HG02870 (cell line): ENCODE measurements around the gene VWA1.
A peak's percentile ranks its signal among the peaks of the same experiment; 100 is the strongest.
"Not testable (repeated sequence)": the region's sequence is repeated elsewhere in the genome, so short reads cannot be mapped to it uniquely, and the experiment has no call there.

Experiments used
- ATAC-seq: cut with Tn5 transposase; IDR thresholded peaks from one replicate; pipeline ENCODE4 v1.9.1; 2021; ENCODE audit warnings: mild to moderate bottlenecking, moderate library complexity; ENCODE audit not compliant: unreplicated experiment

VWA1 gene

DNA sequence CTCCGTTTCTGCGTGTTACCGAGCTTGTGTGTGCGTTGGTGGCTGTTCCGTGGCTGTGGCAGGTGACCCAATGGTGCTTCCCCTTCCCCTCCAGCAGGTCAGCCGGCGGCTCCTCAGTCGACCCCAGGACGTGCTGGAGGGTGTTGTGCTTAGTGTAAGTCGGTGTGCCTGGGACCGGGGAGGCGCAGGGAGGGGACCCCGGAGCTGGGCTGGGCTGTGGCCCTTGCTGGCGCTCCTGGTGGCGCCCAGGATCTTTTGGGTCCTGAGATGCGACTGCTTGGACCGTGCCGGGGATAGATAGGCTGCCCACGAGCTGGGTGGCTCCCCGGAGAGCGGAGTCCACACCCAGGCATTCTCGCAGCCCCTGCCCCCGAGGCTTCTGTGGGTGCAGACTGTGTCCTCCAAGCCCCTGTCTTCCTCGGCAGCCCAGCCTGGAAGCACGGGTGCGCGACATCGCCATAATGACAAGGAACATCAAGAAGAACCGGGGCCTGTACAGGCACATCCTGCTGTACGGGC, 19.9 kb downstream of the VWA1 start:
- no peak for ATAC-seq

DNA sequence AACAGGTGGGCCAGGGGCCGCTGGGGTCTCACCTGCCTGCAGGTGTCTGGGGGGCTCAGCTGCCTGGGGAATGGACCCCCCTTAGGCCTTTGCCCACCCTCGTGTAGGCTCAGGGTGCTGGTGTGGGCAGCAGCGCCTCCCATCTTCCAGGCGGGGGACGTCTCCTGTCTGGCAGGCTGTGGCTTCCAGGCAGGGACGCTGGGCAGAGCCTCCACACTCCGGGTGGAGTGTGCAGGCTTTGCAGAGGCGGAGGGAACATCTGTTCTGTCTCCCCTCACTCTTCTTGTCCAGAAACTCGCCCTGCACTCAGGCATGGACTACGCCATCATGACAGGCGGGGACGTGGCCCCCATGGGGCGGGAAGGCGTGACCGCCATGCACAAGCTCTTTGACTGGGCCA, 20.4 kb downstream of the VWA1 start:
- ATAC-seq, result not testable (repeated sequence)

DNA sequence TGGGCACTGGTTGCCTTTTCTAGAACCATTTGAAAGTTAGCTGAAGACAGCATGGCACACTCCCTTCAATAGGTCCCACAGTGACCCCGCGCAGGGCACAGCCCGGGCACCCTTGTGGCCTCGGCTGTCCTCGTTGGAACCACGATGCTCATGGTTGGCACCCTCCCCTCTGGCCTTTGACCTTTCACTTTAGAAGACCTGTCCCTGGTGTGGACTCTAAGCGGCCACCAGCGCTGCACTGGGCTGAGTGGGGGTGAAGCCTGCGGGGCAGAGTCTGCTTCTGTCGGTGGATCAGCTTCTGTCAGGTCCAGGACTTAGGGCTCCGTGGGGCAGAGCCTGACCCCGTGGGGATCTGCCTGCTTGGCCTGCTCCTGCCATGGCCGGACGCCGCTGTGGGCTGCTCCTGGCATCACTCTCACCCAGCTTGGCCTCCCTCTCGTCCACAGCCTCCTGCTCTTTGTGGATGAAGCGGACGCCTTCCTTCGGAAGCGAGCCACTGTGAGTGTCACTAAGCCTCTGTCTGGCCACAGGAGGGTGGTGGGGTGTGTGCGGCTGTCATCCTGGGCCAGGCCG, 21.3 kb downstream of the VWA1 start:
- not testable (repeated sequence) for ATAC-seq

DNA sequence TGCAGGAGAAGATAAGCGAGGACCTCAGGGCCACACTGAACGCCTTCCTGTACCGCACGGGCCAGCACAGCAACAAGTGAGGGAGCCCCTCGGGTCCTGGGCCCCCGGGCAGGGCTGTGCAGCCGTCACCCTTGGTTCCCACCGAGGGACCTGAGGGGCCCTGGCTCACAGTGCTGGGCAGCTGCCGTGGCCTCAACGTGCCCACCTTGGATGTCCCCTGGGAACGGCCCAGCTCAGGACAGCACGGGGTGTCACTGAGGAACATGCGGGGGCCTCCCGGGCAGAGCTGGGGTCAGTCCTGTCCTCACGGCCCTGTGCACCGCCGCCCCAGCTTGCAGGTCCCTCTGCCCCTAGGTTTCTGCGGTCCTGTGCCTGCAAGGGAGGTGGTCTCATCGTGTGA, 23.7 kb downstream of the VWA1 start:
- not testable (repeated sequence) for ATAC-seq

DNA sequence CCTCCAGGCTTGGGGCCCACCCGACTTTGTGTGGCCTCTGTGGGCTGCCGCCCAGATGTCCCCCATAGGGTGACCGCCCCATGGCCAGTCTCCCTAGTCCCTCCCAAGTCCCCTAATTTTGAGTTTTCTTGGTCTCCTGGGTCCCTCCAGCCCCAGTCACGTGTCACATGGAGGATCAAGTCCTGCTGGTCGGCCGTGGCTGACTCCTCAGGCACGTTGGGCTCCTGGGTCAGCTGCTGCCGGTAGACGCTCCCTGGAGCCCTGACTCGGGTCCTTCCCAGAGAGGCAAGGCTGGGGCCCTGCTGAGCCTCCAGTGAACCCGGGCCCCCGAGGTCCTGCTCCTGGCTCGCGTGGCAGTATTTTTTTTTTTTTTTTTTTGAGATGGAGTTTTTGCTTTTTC, 24.2 kb downstream of the VWA1 start:
- ATAC-seq, result not testable (repeated sequence)

DNA sequence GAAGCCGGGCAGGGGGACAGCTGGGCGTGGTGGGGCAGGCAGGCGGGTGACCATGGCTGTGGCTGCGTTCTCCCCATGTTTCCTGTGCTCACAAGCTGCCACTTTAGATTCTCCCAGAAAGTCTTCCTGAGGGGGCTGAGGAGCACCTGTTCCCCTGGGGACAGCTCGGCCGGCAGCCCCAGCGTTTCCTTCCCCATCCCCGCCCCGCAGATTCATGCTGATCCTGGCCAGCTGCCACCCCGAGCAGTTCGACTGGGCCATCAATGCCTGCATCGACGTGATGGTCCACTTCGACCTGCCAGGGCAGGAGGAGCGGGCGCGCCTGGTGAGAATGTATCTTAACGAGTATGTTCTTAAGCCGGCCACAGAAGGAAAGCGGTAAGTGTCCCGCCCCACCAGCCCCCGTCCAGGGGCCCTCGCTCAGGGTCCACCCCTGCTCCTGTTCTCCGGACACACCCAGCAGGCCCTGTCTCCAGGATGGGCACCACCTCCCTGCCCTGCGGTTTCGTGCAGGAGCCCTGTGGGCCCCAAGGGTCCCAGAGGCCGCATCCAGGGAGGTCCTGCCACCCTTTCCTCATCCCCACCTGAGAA, 25.1 kb downstream of the VWA1 start:
- ATAC-seq, result no peak

DNA sequence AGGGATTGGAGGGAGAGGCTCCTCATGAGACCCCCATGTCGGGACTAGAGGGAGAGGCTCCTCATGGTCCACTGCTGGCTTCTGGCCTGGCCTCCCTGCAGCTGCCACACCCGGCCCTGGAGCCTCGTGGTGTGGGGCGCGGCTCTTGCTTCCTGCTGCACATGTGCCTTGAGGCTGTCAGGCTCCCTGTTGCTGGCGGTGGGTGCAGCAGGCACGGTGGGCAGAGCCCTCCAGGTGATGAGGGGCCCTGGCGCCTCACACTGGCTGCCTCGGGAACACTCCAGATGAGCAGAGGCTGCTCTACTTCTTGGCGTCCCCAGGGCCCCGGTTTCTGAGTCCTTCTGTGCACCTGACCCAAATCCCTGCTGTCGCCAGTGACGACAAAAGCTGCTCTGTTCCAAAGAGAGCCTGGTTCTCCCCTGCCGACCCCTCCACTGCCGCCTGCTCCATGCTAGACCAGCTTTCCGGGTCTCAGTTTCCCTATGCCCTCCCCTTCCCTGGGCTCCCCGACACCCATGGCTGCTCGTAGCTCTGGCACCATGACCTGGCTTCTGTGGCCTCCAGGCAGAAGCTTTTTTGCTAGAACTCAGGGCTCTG, 26.3 kb downstream of the VWA1 start:
- ATAC-seq, result no peak

DNA sequence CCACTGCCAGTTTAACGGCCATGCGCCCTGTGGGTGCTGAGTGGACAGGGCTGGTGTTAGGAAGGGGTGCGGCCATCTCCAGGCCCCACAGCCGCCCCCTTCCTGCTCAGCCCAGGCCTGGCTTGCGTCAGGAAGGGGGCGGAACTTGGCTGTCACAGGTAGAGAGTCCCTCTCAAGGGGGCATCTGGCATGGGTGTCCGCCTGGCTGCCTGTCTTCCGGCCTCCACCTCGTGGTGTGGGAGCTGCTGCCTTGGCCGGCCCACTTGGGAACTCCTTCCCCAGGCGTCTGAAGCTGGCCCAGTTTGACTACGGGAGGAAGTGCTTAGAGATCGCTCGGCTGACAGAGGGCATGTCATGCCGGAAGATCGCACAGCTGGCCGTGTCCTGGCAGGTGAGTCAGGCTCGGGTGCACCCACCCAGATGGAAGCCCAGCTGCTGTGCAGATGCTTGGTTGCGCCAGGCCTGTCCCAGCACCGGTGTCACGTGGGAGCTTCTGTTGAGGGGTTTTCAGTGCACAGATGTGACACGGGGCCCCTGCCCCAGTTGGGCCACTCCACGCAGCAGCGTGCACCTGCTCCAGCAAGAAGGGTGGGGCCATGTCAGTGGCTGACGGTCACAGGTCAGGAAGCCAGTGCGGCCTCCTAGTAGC, 27.0 kb downstream of the VWA1 start:
- no peak for ATAC-seq

DNA sequence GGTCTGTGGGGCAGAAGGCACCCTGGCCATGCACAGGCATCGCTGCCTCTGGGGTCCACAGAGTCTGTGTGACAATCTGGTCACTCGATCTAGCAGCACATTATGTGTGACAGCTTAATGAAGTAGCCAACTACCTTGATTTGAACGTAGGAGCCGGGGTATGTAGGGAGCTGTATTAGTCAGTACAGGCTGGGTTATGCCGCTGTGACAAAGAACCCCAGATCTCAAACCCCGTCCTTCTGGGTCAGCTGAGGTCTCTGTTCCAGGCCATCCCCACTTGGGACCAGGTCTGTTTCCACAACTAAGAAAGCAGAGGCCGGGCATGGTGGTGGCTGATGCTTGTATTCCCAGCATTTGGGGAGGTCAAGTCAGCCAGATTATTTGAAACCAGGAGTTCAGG, 27.8 kb downstream of the VWA1 start:
- no peak for ATAC-seq

DNA sequence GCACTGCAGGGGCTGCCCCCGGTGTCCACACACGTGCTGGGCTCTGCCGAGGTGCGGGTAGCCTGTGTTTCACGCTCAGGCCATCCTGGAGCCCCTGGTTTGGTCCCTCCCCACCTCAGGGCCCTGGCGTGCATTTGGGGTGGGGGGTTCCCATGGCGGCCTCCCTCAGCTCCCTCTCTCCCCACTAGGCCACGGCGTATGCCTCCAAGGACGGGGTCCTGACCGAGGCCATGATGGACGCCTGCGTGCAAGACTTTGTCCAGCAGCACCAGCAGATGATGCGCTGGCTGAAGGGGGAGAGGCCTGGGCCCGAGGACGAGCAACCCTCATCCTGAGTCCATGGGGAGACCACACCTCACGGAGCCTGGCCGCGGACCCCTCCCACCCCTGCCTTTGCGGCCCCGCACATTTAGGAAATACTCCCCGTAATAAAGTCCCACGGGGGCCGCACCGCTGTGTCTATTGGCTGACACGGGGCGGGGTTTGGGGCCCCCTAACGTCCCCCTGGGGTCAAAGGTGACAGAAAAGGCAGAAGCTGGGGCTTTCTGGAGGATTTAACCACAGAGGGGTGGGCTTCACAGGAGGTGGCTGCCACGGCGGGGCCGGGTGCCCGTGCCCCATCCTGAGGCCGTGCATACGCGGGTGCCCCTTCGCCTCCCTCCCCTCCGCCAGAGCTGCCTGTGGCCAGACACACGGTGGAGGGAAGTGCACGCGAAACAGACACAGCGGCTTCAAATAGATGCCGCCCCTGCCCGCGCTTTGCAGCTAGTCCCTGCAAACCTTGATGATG, 32.9 kb downstream of the VWA1 start:
- not testable (repeated sequence) for ATAC-seq

DNA sequence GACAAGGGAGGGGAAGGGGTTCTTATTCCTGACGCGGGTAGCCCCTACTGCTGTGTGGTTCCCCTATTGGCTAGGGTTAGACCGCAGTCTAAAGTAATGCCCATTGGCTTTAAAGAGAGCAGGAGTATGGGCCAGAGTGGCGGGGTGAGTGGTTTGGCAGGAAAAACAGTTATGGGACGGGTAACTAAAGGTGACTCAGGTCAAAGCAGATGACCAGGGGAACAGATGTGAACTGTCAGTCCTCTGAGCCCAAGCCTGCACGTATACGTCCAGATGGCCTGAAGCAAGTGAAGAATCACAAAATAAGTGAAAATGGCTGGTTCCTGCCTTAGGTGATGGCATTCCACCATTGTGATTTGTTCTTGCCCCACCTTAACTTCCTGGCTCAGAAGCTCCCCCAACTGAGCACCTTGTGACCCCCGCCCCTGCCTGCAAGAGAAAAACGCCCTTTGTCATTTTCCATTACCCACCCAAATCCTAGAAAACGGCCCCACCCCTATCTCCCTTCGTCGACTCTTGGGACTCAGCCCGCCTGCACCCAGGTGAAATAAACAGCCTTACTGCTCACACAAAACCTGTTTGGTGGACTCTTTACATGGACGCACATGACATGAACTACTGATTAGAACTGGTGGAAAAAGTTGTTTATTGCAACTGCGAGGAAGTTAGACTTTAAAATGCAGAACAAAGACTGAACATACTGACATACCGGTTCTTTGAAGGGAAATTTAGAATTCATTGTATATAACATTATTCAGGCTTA, 35.3 kb downstream of the VWA1 start:
- no peak for ATAC-seq

DNA sequence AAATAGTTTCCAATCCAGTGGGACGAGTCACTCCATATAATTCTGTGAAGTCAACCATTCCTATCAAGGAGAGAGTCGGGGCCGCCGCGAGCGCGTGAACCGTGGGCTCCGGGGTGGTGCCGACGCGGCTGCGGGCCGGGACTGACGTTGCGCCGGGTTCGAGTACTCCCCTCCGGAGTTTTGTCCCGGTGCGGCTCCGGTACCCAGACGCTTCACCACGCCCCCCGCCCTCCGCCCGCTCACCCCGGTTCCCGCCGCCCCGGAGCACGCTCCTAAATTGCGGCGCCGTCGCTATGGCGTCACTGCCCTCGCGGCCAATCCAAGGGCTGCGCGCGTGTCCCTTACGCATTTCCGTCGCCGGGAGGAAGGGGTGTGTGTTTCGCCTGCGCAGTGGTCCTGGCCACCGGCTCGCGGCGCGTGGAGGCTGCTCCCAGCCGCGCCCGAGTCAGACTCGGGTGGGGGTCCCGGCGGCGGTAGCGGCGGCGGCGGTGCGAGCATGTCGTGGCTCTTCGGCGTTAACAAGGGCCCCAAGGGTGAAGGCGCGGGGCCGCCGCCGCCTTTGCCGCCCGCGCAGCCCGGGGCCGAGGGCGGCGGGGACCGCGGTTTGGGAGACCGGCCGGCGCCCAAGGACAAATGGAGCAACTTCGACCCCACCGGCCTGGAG, 36.0 kb downstream of the VWA1 start, which contains the start of gene ATAD3B:
ATAD3B (plus strand) TSS at position 377 of the 664 bp plus-strand sequence; CDS start at position 497, 120 bp downstream.
- peak; percentile 89 for ATAC-seq

DNA sequence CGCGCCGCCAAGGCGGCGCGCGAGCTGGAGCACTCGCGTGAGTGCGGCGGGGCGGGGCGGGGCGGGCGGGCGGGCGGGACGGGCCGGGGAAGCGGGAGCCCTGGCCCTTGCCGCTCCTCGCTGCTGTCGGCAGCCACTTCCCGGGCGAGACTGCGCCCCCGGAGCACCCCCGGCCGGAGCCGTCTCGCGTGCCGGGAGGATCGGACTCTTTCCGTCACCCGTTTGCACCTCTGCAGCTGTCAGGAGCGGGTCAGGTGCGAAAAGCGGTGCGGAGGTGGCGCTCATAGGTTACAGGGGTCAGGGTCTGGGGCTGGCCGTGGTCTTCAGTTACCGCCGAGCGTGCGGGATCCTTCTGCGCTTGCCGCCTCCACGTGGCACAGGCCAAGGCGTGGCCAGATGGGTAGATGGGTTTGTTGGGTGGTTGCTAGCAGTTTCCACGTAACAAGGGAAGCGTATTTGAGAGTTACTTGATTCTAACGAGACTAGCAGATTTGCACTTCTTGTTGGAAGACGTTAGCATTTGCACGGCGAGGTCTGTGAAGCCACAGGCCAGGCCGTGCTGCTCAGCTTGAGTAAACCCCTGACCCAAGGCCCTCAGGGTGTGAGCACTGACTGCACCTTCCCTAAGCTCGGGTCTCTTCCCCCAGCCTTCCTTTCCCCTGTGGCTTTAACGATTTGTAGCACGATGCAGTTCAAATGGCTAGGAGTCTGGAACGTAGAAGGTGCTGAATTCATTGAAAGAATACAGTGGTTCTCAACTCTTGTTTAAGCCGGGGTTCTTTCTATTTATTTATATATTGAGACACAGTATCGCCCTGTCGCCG, 36.8 kb downstream of the VWA1 start:
- peak; percentile 28 for ATAC-seq

DNA sequence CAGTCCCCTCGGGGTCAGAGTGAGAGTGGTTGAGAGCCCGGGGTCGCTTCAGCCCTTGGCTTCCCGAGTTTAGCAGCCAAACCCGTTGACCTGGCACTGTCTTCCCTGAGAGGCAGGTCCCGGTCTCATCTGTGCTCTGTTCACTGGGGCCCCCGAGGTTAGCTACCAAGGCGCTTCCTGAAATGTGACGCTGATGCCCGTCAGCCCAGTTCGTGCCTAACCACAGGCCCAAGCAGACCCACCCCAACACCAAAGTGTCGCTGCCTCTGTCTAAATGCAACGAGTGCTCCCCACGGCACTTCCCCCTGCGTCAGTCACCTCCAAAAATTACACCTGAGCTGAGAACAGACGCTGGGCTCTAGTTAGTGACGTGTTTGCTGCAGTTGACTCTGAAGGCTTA, 40.5 kb downstream of the VWA1 start:
- not testable (repeated sequence) for ATAC-seq

DNA sequence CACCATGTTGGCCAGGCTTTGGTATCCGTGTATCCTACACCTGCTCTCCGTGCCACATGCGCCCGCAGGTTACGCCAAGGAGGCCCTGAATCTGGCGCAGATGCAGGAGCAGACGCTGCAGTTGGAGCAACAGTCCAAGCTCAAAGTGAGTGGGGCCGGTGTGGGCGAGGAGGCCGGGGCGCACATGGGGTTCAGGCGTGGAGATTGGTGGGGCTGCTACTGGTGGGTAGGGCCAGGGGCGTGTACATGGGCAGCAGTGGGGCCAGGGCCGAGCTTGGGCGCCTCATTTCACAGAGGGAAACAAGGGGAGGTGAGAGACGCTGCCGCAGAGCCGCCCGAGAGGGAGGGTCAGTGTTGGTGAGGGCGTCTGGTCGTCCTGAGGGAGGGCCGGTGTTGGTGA, 41.7 kb downstream of the VWA1 start:
- no peak for ATAC-seq

DNA sequence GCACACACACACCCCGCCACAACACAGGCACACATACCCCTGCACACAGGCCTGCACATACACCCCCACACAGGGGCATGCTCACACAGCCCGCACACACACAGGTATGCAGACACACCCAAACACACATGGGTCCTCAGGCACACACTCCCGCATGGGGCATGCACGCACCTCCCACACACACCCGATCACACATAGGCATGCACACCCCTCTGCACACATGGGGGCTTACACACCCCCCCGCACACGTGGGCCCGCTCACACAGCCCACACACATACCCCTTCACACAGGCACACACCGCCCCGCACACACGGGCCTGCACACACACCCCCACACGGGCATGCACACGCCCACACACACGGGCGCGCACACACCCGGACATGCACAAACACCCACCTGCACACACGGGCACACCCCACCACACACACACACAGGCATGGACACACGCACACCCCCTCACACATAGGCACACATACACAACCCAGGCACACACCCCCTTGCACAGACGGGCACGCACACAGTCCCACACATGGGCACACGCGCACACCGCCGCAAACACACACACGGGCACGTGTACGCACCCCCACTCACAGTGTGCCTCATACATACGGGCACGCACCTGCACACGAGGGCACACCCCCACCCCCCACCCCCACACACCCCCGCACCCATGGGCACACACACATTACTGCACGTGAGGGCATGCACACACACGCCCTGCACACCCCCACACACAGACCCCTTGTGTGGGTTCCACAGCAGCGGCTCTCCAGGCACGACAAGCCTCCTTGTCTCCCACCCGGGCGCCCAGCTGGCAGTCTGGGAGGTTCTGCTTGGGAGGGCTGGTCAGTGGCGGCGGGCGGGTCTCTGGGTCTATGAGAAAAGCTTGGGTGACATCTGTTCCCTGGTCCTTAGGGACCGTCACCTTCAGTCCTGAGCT, 44.3 kb downstream of the VWA1 start:
- ATAC-seq, result no peak

DNA sequence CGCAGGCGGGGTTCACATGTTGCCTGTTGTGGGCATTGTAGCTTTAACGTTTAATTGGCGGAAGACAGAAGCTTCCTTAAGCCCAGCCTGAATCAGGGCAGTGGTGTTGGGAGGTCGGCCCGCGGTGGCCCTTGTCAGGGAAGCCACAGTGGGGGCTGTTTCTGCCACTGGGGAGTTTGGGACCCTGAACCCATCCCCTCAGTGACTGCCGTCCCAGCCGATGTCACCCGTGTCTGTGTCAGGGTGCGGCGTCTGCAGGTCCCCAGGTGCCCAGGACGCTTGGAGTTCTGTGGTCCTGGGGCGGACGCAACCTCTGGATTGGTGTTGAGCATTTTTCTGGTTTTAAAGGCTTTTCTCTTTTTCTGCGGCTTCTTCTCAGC, 45.0 kb downstream of the VWA1 start:
- not testable (repeated sequence) for ATAC-seq

DNA sequence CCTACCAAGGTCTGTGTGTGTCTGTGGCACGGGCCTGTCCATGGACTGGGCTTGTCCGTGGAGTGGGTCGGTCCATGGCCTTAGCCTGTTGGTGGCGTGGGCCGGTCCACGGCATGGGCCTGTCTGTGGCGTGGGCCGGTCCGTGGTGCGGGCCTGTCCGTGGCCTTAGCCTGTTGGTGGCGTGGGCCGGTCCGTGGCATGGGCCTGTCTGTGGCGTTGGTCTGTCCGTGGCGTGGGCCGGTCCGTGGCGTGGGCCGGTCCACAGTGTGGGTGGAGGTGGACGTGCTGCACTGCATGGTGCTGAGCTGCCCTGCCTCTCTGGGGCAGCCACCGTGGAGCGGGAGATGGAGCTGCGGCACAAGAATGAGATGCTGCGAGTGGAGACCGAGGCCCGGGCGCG, 46.3 kb downstream of the VWA1 start:
- not testable (repeated sequence) for ATAC-seq
